ENCODE data around the gene CDHR2.

Gene CDHR2

GRCh38 chr5:176548967-176549444, at the start of gene CDHR2:
CDHR2 (plus strand) TSS chr5:176549342; CDS start chr5:176565353, 16,011 bp downstream.
- no peak for DNase-seq

- DNase-seq, result no peak
These were observed 48.6 kb upstream of the CDHR2 start for GRCh38 chr5:176500511-176500910.

GRCh38 chr5:176501333-176501732, 47.8 kb upstream of the CDHR2 start:
- DNase-seq, result no peak

- no peak for DNase-seq
These were observed 45.6 kb upstream of the CDHR2 start for GRCh38 chr5:176503496-176503895.

GRCh38 chr5:176507911-176508310, 41.2 kb upstream of the CDHR2 start:
- no peak for DNase-seq

- DNase-seq, result no peak
These were observed 40.5 kb upstream of the CDHR2 start for GRCh38 chr5:176508603-176509002.

GRCh38 chr5:176513788-176514187, 35.4 kb upstream of the CDHR2 start:
- no peak for DNase-seq

GRCh38 chr5:176514244-176514950, 34.7 kb upstream of the CDHR2 start:
- no peak for DNase-seq

GRCh38 chr5:176515396-176515795, 33.7 kb upstream of the CDHR2 start:
- no peak for DNase-seq

- no peak for DNase-seq
These were observed 32.0 kb upstream of the CDHR2 start for GRCh38 chr5:176517053-176517661.

GRCh38 chr5:176519810-176520720, 29.1 kb upstream of the CDHR2 start:
- DNase-seq, result no peak

- DNase-seq, result no peak
These were observed 27.9 kb upstream of the CDHR2 start for GRCh38 chr5:176521286-176521685.

GRCh38 chr5:176521699-176522263, 27.4 kb upstream of the CDHR2 start:
- no peak for DNase-seq

GRCh38 chr5:176524138-176524537, 25.0 kb upstream of the CDHR2 start:
- no peak for DNase-seq

GRCh38 chr5:176524987-176525386, 24.2 kb upstream of the CDHR2 start:
- no peak for DNase-seq

- no peak for DNase-seq
These were observed 23.5 kb upstream of the CDHR2 start for GRCh38 chr5:176525677-176526076.

GRCh38 chr5:176526462-176526861, 22.7 kb upstream of the CDHR2 start:
- no peak for DNase-seq

GRCh38 chr5:176527246-176528222, 21.6 kb upstream of the CDHR2 start:
- no peak for DNase-seq

- DNase-seq, result no peak
These were observed 20.8 kb upstream of the CDHR2 start for GRCh38 chr5:176528301-176528700.

GRCh38 chr5:176528761-176529115, 20.4 kb upstream of the CDHR2 start:
- no peak for DNase-seq

- no peak for DNase-seq
These were observed 19.9 kb upstream of the CDHR2 start for GRCh38 chr5:176529116-176529740.

GRCh38 chr5:176529741-176530141, 19.4 kb upstream of the CDHR2 start:
- DNase-seq, result no peak
